Measurements from ENCODE around the gene RPS6KB1.
"Not testable (repeated sequence)": the region's sequence is repeated elsewhere in the genome, so short reads cannot be mapped to it uniquely, and the experiment has no call there.

Gene RPS6KB1

GRCh38 chr17:59946433-59946832 lies 53.5 kb downstream of the RPS6KB1 start:
- DNase-seq (ENCODE audit: low read depth): not testable (repeated sequence)

- DNase-seq (ENCODE audit: low read depth): not testable (repeated sequence)
Measured at GRCh38 chr17:59947310-59947709, 54.4 kb downstream of the RPS6KB1 start.

GRCh38 chr17:59950049-59950448 lies 57.1 kb downstream of the RPS6KB1 start:
- DNase-seq (ENCODE audit: low read depth): no peak

GRCh38 chr17:59954856-59955255 lies 61.9 kb downstream of the RPS6KB1 start:
- no peak for DNase-seq (ENCODE audit: low read depth)

GRCh38 chr17:59959574-59959973 lies 66.7 kb downstream of the RPS6KB1 start:
- not testable (repeated sequence) for DNase-seq (ENCODE audit: low read depth)

- DNase-seq (ENCODE audit: low read depth): no peak
Measured at GRCh38 chr17:59962739-59963318, 69.9 kb downstream of the RPS6KB1 start.

GRCh38 chr17:59963738-59964481 lies 71.0 kb downstream of the RPS6KB1 start:
- peak; percentile 13 for DNase-seq (ENCODE audit: low read depth)

GRCh38 chr17:59964482-59965328 lies 71.8 kb downstream of the RPS6KB1 start, which contains the start of gene RNFT1:
Gene RNFT1, minus strand, starts transcription at chr17:59964740. Its CDS starts 77 bp downstream, at chr17:59964663.
- peak; percentile 85 for DNase-seq (ENCODE audit: low read depth)

- DNase-seq (ENCODE audit: low read depth): not testable (repeated sequence)
Measured at GRCh38 chr17:59971771-59972170, 78.8 kb downstream of the RPS6KB1 start.

- no peak for DNase-seq (ENCODE audit: low read depth)
Measured at GRCh38 chr17:59972778-59973177, 79.9 kb downstream of the RPS6KB1 start.

- not testable (repeated sequence) for DNase-seq (ENCODE audit: low read depth)
Measured at GRCh38 chr17:59973483-59973882, 80.6 kb downstream of the RPS6KB1 start.

GRCh38 chr17:59975166-59975565 lies 82.2 kb downstream of the RPS6KB1 start:
- not testable (repeated sequence) for DNase-seq (ENCODE audit: low read depth)

- not testable (repeated sequence) for DNase-seq (ENCODE audit: low read depth)
Measured at GRCh38 chr17:59996608-59997007, 103.7 kb downstream of the RPS6KB1 start.

Measured in activated T-helper 1 cell treated with Interleukin-2 at 50 U/mL for 16 hours (primary cell).